Esophagus squamous epithelium (tissue), 5 donors: ENCODE results near the gene NUDT16. TPM values are rescaled to one million over a fixed set of nuclear protein-coding genes. Genes with fewer than 3 reads are reported as not detected.

Experiments used
- DNase-seq: peaks from one replicate; lab custom pipeline; 2025; lab: John Stamatoyannopoulos, UW
- H3K27ac ChIP-seq, 4 donors: fragments of 200-600 bp; sonication (generic); one replicate each; pipeline ENCODE4 v1.5.1; 2016 to 2019; ENCODE audit warnings: mild to moderate bottlenecking in 1 of 4
- H3K27me3 ChIP-seq, 4 donors: fragments of 200-600 bp; sonication (generic); 1 replicate in 3 of 4; 2 replicates in 1 of 4; pipeline versions ENCODE4 v1.5.1 to v1.6.0; 2017 to 2021; ENCODE audit warnings: antibody characterized with exemption in 1 of 4
- H3K36me3 ChIP-seq, 3 donors: fragments of 200-600 bp; sonication (generic); one replicate each; pipeline ENCODE4 v1.5.1; 2016 to 2019
- H3K4me1 ChIP-seq, 3 donors: fragments of 200-600 bp; sonication (generic); one replicate each; pipeline ENCODE4 v1.5.1; 2017 to 2019
- H3K4me3 ChIP-seq, 4 donors: fragments of 200-600 bp; sonication (generic); 1 replicate in 3 of 4; 2 replicates in 1 of 4; pipeline ENCODE4 v1.5.1; 2016 to 2019; ENCODE audit warnings: mild to moderate bottlenecking in 2 of 4, moderate library complexity in 1 of 4
- H3K9me3 ChIP-seq, 3 donors: fragments of 200-600 bp; sonication (generic); one replicate each; pipeline ENCODE4 v1.5.1; 2016 to 2019
- CTCF ChIP-seq, 6 experiments: fragments of 450-650 bp in 4 of 6; fragments of 200-600 bp in 2 of 6; sonication (generic) in 2 of 6; IDR thresholded peaks; one replicate each; pipeline ENCODE4 v1.5.1; 2016 to 2019; ENCODE audit warnings: antibody characterized with exemption in 6 of 6, mild to moderate bottlenecking in 4 of 6, moderate library complexity in 4 of 6
- POLR2A ChIP-seq, 4 donors: fragments of 450-650 bp; IDR thresholded peaks; one replicate each; pipeline ENCODE4 v1.6.1; 2017; ENCODE audit warnings: antibody characterized with exemption in 4 of 4, mild to moderate bottlenecking in 4 of 4, moderate library complexity in 3 of 4
- WGBS, 2 donors: methylation state at CpG; one replicate each; pipeline ENCODE4 v1.1.5; 2018; 5-methylcytosine and 5-hydroxymethylcytosine counted together
- intact Hi-C: fragments of 100-400 bp; cut with DNase I; formaldehyde crosslinking; loops from one replicate; pipeline ENCODE4 v1.15.0; 2022
- total RNA-seq, 4 donors: library from RNA; depleted of rRNA; stranded (reverse); fragments of >200 nt; gene quantifications; one replicate each; pipeline ENCODE4 v1.1.0, GENCODE V29; 2016
- donor health status: DM: yes; HTN: yes; CAD: no.

The NUDT16 gene
- total RNA-seq = 10 to 100 TPM in 1 of 4 donors, 1 to 10 TPM in 3; 5.5 to 29.0 (median 7.8) TPM

DNA sequence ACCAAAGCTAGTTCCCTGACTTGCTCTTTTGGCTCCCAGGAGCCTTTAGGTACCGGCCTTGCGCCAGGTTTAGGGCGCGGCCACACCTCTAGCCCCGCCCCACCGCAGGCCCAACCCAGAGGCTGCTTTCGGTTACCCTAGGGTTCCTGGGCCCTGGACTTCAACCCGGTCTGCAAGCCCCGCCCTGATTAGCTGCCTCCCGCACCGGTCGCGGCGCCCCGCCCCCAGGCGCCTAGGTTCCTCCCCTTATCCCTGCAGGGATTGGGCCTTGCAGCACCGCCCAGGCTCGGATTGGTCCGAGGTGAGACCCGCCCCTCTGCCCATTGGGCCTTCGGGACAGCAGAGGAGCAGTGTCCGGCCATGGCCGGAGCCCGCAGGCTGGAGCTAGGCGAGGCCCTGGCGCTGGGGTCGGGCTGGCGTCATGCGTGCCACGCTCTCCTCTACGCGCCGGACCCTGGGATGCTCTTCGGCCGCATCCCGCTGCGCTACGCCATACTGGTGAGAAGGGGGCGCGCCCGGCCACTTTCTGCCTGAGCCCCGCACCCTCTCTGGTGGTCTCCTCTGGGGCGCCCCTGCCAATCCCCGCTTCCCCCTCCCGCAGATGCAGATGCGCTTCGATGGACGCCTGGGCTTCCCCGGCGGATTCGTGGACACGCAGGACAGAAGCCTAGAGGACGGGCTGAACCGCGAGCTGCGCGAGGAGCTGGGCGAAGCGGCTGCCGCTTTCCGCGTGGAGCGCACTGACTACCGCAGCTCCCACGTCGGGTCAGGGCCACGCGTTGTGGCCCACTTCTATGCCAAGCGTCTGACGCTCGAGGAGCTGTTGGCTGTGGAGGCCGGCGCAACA, at the start of gene NUDT16:
Gene NUDT16, plus strand, starts transcription at position 330 of the 847 bp plus-strand sequence. Its CDS starts 31 bp downstream, at position 361.
- 0% methylated on average over 5 to 36 of the region's 73 CpGs for WGBS, 2 donors

DNA sequence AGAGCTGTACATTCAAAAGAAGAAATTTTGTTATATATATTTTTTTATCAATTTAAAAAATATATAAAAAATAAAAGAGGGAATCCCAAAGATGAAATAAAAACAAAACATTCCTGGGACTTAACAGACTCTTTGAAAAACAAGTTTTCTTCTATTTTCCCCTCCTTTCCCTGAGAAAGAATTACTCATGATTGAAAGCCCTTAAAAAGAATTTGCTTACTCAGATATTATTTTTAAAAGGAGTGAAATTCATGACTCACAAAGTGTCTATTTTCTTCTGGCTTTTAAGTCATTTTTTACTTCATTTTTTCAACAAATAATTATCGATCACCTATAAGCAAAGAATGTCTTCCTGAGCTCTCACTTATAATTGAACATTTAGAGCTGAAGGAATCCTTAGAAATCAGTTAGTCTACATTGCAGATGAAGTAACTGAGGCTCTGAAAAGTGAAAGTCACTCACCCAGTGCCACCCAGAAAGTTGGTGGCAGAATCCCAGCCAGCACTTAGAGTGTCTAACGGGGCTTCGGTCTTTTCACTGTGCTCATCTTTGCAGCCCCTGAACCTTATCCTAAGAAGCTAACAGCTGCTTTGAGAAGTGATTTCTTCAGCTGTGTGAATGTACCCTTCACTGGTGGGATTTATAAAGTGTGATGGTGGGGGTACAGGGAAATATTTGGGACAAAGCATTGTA, 42.5 kb upstream of the NUDT16 start:
- peaks cover 0 to 8% (median 5%) of the 10 kb centered on the region in 3 donors for H3K9me3 ChIP-seq
- intact Hi-C loops = no loop called here
- DNase-seq = no peak
- no peak overlapping the region for H3K4me3 ChIP-seq
- no peaks in the 10 kb centered on the region for H3K36me3 ChIP-seq
- H3K27ac ChIP-seq = no peak overlapping the region
- H3K27me3 ChIP-seq = peaks cover 0 to 7% (median 0%) of the 10 kb centered on the region in 4 donors
- 70 to 80% methylated on average over 3 of the region's 3 CpGs for WGBS, 2 donors
- TF ChIP-seq CTCF (IDR thresholded peaks at IDR 0.05) (no peak), POLR2A (IDR thresholded peaks at IDR 0.05) (no peak)
- no peaks in the 10 kb centered on the region for H3K4me1 ChIP-seq

More for the DNA sequence above, at the start of gene NUDT16:
- H3K36me3 ChIP-seq = peaks cover 0 to 31% (median 4%) of the 10 kb centered on the region in 3 donors
- no peaks in the 10 kb centered on the region for H3K27me3 ChIP-seq
- H3K27ac ChIP-seq = peak within 1 kb of the TSS; percentile 84 to 94 (median 92)
- H3K4me3 ChIP-seq = peak within 1 kb of the TSS; percentile 75 to 99 (median 82)
- H3K9me3 ChIP-seq = no peaks in the 10 kb centered on the region
- peak; percentile 96 for DNase-seq
- TF ChIP-seq POLR2A (IDR thresholded peaks at IDR 0.05) = peak in 3 of 4 donors; percentile 69 to 96 (median 92)
- TF ChIP-seq CTCF (IDR thresholded peaks at IDR 0.05) = peak in 1 of 6 experiments; percentile 15
- peaks cover 12 to 51% (median 18%) of the 10 kb centered on the region in 3 donors for H3K4me1 ChIP-seq
- intact Hi-C loops = no loop called here

DNA sequence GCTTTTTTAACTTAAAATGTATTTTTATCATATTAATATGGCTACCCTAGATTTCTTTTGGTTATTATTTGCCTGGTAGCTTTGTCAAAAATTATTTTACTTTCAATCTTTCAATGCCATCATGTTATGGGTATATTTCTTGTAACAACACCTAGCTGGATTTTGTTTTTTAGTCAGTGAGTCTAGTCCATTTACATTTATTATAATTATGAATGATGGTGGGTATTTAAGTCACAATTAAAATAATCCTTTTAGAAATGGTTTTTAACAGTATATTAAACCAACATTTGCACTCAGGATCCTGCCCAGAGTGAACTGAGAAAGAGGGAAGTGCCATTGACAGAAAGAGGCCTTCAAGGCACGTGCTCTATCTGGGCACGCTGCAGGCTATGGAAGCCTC, 39.8 kb upstream of the NUDT16 start:
- Histone ChIP-seq H3K9me3 (peaks cover 0 to 8% (median 5%) of the 10 kb centered on the region in 3 donors), H3K27ac (no peak overlapping the region), H3K4me1 (no peaks in the 10 kb centered on the region), H3K4me3 (no peak overlapping the region), H3K27me3 (peaks cover 0 to 19% (median 0%) of the 10 kb centered on the region in 4 donors), H3K36me3 (no peaks in the 10 kb centered on the region)
- TF ChIP-seq CTCF (IDR thresholded peaks at IDR 0.05) (no peak), POLR2A (IDR thresholded peaks at IDR 0.05) (no peak)
- no peak for DNase-seq
- intact Hi-C loops = no loop called here
- WGBS, 2 donors = 90 to 93% methylated on average over 2 of the region's 2 CpGs

DNA sequence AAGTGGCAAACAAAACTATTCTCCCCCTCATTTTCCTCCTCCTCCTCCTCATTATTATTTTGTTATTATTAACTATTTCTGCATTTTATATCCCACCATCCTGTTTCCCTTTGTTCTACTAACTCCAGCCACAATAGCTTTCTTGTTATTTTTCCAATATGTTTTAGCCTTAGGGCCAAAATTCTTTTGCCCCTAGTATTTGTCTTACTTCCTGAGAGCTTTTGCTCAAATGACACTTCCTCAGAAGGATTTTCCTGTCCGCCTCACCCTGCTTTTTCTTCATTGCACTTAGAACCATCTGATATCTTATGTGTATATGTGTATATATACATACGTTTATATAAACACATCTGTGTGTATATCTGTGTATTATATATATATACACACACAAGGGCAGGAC, 32.7 kb upstream of the NUDT16 start:
- WGBS, 2 donors = 81 to 83% methylated on average over 2 of the region's 2 CpGs
- Histone ChIP-seq H3K4me1 (peaks cover 0 to 8% (median 0%) of the 10 kb centered on the region in 3 donors), H3K36me3 (no peaks in the 10 kb centered on the region), H3K27me3 (peaks cover 0 to 54% (median 0%) of the 10 kb centered on the region in 4 donors), H3K4me3 (no peak overlapping the region), H3K27ac (no peak overlapping the region), H3K9me3 (peaks cover 0 to under 1% (median 0%) of the 10 kb centered on the region in 3 donors)
- TF ChIP-seq POLR2A (IDR thresholded peaks at IDR 0.05) = no peak
- no peak for TF ChIP-seq CTCF (IDR thresholded peaks at IDR 0.05)
- no peak for DNase-seq
- intact Hi-C loops = no loop called here
